Forelimb muscle (tissue), 1 donor: Measurements from ENCODE around the gene SMIM13. TPM values are rescaled to one million over a fixed set of nuclear protein-coding genes. Genes with fewer than 3 reads are reported as not detected.
"Not testable (repeated sequence)": the region's sequence is repeated elsewhere in the genome, so short reads cannot be mapped to it uniquely, and the experiment has no call there.

Source experiments
- DNase-seq: peaks from one replicate; pipeline ENCODE4 v3.0.0-alpha.2; 2013; ENCODE audit warnings: low read depth
- polyA plus RNA-seq: library from polyadenylated mRNA; unstranded; fragments of 120-200 nt; gene quantifications from one replicate; pipeline ENCODE4 v1.2.1, GENCODE V29; 2013; ENCODE audit not compliant: insufficient read length

The SMIM13 gene
- polyA plus RNA-seq, 1 donor, result 8.9 TPM

- no peak for DNase-seq
These were observed 9.7 kb upstream of the SMIM13 start for GRCh38 chr6:11083956-11084355.

DNA sequence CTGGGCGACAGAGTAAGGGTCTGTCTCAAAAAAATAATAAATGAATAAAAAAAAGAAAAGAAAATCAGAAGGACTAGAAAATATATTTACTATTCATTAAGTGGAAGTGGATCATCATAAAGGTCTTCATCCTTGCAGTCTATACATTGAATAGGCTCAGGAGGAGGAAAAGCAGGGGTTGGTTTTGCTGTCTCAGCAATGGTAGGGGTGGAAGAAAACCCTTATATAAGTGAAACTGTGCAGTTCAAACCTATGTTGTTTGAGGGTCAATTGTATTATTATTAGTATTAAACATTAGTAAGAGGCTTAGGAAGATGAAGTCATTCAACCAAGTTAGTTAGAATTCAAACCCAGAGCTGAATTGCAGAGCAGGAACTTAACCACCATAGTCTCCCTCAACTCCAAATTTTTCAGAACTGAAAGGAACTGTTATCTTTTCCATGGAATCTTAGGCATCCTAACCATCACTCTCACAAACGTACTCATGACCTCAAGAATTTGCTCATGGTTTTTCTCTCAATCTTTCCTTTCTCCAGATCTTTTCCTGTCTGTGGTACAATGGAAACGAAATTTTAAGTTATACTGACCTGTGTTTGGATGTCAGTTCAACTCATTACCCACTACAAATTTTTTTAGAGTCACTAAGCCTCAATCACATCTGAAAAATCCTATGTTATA, 7.7 kb upstream of the SMIM13 start:
- no peak for DNase-seq

DNA sequence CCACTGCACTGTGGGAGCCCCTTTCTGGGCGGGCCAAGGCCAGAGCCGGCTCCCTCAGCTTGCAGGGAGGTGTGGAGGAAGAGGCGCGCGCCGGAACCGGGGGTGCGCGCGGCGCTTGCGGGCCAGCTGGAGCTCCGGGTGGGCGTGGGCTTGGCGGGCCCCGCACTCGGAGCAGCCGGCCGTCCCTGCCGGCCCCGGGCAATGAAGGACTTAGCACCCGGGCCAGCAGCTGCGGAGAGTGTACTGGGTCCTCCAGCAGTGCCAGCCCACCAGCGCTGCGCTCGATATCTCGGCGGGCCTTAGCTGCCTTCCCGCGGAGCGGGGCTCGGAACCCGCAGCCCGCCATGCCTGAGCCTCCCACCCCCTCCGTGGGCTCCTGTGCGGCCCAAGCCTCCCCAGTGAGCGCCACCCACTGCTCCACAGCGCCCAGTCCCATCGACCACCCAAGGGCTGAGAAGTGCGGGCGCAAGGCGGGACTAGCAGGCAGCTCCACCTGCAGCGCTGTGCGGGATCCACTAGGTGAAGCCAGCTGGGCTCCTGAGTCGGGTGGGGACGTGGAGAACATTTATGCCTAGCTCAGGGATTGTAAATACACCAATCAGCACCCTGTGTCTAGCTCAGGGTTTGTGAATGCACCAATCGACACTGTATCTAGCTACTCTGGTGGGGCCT, 6.4 kb upstream of the SMIM13 start:
- DNase-seq, result not testable (repeated sequence)

DNA sequence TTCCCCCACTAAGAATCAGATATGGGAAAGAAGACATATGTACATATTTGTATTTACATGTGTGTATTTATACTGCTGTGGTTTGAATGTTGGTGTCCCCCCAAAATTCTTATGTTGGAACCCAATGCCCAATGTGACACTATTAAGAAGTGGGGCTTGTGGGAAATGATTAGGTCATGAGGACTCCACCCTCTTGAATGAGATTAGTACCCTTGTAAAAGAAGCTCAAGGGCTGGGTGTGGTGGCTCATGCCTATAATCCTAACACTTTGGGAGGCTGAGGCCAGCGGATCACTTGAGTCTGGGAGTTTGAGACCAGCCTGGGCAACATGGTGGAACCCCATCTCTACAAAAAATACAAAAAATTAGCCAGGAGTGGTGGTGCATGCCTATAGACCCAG, 3.9 kb upstream of the SMIM13 start:
- DNase-seq, result no peak

- not testable (repeated sequence) for DNase-seq
These were observed 2.5 kb upstream of the SMIM13 start for GRCh38 chr6:11091141-11091540.

- DNase-seq, result no peak
These were observed 812 bp upstream of the SMIM13 start for GRCh38 chr6:11092668-11093375.

GRCh38 chr6:11093376-11093625, 333 bp upstream of the SMIM13 start:
- no peak for DNase-seq

GRCh38 chr6:11094411-11094851, 797 bp downstream of the SMIM13 start:
- DNase-seq, result peak; percentile 5

- no peak for DNase-seq
These were observed 1.3 kb downstream of the SMIM13 start for GRCh38 chr6:11094941-11095340.

DNA sequence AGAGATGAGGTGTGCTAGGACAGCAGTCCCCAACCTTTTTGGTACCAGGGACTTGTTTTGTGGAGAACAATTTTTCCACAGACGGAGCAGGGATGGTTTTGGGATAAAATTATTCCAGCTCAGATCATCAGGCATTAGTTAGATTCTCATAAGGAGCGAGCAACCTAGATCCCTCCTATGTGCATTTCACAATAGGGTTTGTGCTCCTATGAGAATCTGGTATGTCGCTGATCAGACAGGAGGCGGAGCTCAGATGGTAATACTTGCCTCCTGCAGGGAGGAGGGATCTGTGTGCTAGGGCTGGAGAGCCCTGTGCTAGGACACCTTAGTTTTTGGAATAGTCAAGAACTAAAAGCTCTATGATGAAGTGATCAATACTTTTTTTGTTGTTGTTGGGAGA, 2.5 kb downstream of the SMIM13 start:
- no peak for DNase-seq

DNA sequence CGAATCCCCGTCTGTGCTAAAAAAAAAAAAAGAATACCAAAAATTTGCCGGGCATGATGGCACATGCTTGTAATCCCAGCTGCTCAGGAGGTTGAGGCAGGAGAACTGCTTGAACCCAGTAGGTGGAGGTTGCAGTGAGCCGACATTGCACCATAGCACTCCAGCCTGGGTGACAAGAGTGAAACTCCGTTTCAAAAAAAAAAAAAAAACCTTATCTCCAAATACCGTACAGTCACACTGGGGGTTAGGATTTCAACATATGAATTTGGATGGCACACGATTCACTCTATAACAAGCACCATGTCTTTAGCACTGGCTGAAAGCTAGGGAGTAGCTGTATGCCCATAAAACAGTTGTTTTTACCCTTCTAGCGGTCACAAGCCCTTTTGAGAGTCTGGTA, 3.8 kb downstream of the SMIM13 start:
- no peak for DNase-seq

DNA sequence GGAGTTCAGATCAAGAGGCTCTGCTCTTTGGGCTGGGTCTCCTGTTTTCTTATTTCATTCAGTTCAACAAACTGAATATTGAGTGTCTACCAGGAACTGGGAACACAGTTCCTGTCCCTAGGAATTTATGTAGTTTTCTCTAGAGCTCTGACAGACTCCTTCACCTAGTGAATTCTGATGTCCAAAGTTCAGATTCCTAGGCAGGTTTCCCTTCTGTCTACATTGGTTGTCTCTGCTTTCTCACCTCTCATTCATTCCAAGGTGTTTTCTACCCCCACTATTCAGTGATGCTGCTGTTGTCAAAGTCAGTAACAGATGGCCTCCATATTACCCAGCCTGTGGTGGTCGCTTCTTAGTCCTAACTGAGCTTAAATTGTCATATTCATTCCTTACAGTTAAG, 4.4 kb downstream of the SMIM13 start:
- no peak for DNase-seq

DNA sequence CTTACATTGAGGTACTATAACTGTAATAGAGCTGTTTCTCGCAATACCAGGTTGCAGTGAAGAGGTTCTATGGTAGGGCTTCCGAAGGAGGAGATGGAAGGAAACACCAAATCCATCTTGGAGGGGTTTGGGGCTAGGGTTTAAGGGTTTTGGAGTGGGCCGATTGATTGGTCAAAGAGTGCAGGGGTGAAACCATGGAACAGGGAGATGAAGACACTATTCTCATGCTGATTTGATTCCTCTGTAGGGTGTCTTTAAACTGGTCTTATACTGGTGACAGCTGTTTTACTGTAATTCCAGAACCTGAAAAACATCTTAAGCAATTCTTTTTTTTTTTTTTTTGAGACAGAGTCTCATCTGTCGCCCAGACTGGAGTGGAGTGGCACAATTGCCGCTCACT, 7.8 kb downstream of the SMIM13 start:
- no peak for DNase-seq

DNA sequence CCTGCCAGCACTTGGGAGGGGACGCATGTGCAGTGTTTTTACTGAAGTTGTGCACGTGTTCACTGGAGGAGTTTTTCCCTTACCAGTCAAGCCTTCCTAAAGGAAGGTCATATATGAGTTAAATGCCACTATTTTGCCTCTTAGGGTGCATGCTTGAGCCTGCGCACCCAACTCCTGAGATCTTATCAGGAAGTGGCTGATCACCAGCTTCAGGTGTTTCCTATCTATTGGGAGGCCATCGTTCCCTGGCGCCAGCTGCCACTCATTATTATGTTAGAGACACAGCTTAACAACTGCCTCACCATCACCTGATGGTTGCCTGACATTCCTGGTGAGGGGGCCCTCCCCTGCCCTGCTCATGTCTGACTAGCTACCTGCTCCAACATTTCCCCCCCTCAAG, 9.4 kb downstream of the SMIM13 start:
- no peak for DNase-seq

DNA sequence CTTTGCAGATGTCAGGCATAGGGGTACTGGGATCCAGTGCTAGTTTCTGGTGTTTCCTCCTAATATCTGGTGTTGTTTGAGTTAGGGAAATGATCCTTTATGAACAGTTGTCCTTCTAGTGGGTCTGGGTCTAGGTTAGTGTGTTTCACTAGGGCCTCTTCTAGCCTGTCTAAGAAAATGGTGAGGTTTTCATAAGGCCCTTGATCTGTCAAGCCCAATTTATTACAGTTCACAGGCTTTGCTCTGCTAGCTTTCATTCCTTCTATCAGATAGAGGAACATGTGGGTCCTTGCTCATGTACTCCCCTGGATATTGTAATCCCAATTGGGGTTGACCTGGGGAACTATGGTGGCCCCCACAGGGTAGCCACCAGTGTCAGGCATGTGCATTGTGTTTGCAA, 15.1 kb downstream of the SMIM13 start:
- DNase-seq, result no peak

DNA sequence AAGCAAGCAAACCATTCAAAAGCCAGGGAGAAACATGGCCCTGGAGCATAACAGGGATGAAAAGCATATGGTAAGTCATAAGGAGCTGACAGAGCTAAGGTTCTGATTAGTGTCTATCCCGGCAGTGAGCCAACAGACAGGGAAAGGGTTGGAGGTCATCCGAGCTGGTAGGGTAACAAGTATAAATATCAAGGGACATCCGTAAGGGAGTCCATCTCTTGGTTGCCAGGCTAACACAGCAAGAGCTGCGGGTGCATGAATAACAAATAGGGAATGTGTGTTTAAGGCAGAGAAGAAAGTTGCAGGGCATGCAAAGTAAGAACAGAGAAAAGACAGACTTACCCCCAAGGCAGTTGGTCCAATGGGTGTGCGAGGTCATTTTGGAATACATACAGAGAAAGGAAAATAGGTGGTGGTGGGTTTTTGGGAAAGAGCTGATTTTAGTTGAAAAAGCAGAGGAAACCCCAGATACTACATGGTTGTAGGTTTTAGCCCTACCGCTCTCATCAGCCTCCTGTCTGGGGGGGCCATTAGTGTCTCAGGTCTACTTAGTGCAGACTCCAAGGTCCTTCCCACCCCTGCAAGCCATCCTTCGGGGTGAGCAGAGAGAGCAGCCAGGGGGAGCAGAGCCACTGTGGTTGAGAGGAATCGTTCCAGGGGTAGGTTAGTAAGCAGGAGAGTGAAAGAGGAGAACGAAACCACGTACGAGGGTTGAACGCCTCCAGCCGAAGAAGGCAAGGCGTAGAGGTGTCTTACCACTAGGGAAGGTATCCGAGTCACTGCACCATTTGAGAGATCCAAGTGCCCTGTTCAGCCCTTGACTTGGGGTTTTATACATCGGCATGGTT, 17.5 kb downstream of the SMIM13 start, which contains the start of gene ERVFRD-1:
TSS of gene ERVFRD-1 (minus strand) at position 805 of the 848 bp plus-strand sequence. CDS start 6,415 bp downstream, outside the sequence.
- no peak for DNase-seq

- DNase-seq, result no peak
These were observed 18.3 kb downstream of the SMIM13 start for GRCh38 chr6:11111769-11112437.

GRCh38 chr6:11113038-11113437, 19.4 kb downstream of the SMIM13 start:
- DNase-seq, result no peak

DNA sequence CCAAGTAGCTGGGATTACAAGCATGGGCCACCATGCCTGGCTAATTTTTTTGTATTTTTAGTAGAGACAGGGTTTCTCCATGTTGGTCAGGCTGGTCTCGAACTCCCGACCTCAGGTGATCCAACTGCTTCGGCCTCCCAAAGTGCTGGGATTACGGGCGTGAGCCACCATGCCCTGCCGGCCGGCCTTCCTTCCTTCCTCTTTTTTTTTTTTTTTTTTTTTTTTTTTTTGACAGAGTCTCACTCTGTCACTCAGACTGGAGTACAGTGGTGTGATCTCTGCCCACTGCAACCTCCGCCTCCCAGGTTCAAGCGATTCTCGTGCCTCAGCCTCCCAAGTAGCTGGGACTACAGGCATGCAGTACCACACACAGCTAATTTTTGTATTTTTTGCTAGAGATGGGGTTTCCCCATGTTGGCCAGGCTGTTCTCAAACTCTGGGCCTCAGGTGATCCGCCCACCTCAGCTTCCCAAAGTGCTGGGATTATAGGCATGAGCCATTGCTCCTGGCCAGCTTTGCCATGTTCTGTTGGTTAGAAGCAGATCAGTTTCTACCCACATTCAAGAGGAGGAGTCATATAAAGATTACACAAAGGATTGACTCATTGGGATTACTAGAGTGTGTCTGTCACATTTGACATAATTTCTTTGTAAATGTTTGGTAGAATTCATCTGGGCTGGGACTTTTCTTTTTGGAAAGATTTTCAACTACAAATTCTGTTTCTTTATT, 22.3 kb downstream of the SMIM13 start:
- DNase-seq, result not testable (repeated sequence)

GRCh38 chr6:11120271-11121005, 26.8 kb downstream of the SMIM13 start:
- DNase-seq, result no peak
